Right kidney (tissue), 9 donors: ENCODE measurements around the gene TTC8.
"Not testable (repeated sequence)": the region's sequence is repeated elsewhere in the genome, so short reads cannot be mapped to it uniquely, and the experiment has no call there.

Experiments used
- DNase-seq: peaks from one replicate; pipeline ENCODE4 v3.0.0-alpha.2; 2016
- long read RNA-seq, 8 donors: transcript quantifications; one replicate each; lab custom pipeline, GENCODE V29; 2026

Gene TTC8
- long read RNA-seq, donor 1, full-length matches to known transcripts: 8 of 15 reads
- long read RNA-seq, donor 1, partial matches to known transcripts: 7 of 15 reads
- long read RNA-seq, donor 1, other reads (novel, unspliced or antisense): 0 of 15 reads
- long read RNA-seq, donor 2, full-length matches to known transcripts: 2 of 2 reads
- long read RNA-seq, donor 2, partial matches to known transcripts: 0 of 2 reads
- long read RNA-seq, donor 2, other reads (novel, unspliced or antisense): 0 of 2 reads
- long read RNA-seq, donor 3, full-length matches to known transcripts: 1 of 1 reads
- long read RNA-seq, donor 3, partial matches to known transcripts: 0 of 1 reads
- long read RNA-seq, donor 3, other reads (novel, unspliced or antisense): 0 of 1 reads
- long read RNA-seq, donor 4, full-length matches to known transcripts: 2 of 2 reads
- long read RNA-seq, donor 4, partial matches to known transcripts: 0 of 2 reads
- long read RNA-seq, donor 4, other reads (novel, unspliced or antisense): 0 of 2 reads
- long read RNA-seq, donor 5, full-length matches to known transcripts: 4 of 4 reads
- long read RNA-seq, donor 5, partial matches to known transcripts: 0 of 4 reads
- long read RNA-seq, donor 5, other reads (novel, unspliced or antisense): 0 of 4 reads
- long read RNA-seq, donor 6, full-length matches to known transcripts: 5 of 10 reads
- long read RNA-seq, donor 6, partial matches to known transcripts: 5 of 10 reads
- long read RNA-seq, donor 6, other reads (novel, unspliced or antisense): 0 of 10 reads
- long read RNA-seq, donor 7: 0 reads
- long read RNA-seq, donor 8, full-length matches to known transcripts: 3 of 3 reads
- long read RNA-seq, donor 8, partial matches to known transcripts: 0 of 3 reads
- long read RNA-seq, donor 8, other reads (novel, unspliced or antisense): 0 of 3 reads

GRCh38 chr14:88824314-88825077 is at the start of gene TTC8:
Gene TTC8, plus strand, starts transcription at chr14:88824651. Its CDS starts 57 bp downstream, at chr14:88824708.
- DNase-seq: peak; percentile 100

GRCh38 chr14:88775532-88775931 is 48.9 kb upstream of the TTC8 start:
- no peak for DNase-seq

DNA sequence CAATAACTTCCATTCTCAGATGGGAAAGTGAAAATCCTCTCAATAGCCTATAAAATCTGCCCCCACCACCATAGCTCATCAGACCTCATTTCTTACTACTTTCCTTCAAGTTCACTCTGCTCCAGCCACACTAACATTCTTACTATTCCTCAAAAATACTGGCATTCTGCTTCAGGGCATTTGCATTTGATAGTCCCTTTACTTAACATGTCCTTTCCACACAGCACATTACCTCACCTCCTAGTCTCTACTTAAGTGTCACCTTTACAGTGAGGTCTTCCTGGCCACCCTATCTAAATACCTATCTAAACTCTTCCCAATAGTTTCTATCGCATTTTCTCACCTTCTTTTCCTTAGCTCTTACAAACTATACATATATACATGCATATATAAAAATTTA is 38.5 kb upstream of the TTC8 start:
- DNase-seq: no peak

GRCh38 chr14:88786715-88787114 is 37.7 kb upstream of the TTC8 start:
- DNase-seq: no peak

DNA sequence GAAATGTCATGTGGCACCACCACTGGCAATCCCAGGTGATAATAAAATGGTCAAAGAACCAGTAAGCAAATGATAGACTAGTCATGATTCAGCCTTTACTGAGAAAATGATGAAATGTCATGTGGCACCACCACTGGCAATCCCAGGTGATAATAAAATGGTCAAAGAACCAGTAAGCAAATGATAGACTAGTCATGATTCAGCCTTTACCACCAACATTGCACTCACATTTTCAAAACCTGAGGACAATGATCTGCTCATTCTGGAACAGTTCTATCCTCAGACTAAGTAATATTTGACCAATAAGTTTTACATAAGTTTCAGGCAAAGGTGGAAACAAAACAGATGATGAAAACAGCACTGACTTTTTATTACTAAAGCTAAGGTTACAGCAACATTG is 34.9 kb upstream of the TTC8 start:
- not testable (repeated sequence) for DNase-seq

DNA sequence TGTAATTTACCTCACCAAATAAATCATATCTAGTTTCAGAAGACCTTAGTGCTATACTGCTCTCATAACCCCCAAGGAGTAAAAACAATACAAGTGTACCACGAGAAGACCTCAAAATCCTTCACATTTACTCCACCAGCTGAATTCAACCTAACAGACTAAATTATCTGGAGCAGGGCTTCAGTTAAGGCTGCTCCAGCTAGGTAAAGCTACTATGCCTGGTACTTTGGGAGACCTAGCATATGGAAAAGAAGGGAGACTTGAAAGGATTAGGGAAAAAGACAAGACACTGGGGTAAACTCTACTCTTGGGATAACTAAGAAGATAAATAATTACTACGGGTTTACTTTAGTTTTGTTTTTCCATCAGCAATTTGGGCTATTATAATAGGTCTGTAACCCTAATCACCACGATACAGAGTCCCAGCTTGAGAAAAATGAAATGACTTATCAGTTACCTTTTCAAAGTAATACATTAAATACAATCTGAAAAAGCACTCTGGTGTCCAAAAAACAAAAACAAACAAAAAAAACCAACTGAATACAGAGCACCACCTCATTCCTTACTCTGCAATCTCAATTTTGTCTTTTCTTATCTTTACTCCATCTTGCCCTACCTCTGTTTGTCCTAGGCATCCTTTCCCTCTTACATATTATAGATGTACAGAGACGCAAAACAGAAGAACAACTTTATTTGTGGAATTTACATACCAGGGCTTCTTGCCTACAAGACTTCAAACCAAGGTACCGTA is 33.8 kb upstream of the TTC8 start:
- no peak for DNase-seq

DNA sequence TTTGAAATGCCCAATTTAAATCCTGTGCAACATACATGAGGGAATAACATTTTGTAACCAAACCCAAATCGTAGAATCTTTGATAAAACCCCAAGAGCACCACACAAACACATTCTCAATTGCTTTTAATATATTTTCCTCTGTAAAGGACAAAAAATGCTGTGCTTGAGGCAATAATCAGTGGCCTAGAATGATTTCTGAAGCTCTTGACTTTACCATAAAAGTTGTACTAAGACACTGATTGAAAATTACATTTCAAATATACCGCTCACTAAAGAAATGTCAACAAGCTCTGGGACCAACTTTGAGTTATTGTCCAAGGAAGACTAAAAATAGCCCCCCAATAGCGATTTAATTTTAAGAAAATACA is 33.2 kb upstream of the TTC8 start:
- DNase-seq: no peak

GRCh38 chr14:88791629-88792472 is 32.6 kb upstream of the TTC8 start:
- no peak for DNase-seq

GRCh38 chr14:88792473-88793258 is 31.8 kb upstream of the TTC8 start, which contains the start of gene EML5:
Gene EML5, minus strand, starts transcription at chr14:88792953. Its CDS starts 450 bp downstream, at chr14:88792503.
- DNase-seq: peak; percentile 90

GRCh38 chr14:88793259-88793625 is 31.2 kb upstream of the TTC8 start:
- no peak for DNase-seq

DNA sequence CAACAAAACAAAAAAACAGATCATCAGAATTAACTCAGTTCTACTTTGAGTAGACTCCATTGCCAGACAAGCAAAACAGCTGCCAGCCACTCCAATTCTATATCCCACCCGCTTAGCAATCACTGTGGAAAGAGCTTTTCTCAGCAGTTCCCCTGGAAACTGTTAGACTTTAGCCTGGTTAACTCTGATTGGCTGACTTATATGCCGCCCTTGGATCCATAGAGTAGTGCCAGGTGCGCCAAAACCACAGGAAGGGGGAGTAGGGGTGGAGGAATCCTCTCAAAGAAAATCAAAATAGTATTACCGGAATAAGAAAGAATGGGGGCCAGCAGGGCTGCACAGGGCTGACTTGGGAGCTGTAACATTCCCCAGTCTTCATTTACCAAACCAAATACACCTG is 26.3 kb upstream of the TTC8 start:
- no peak for DNase-seq

- DNase-seq: no peak
Observed at GRCh38 chr14:88799522-88799921, 24.9 kb upstream of the TTC8 start.

- no peak for DNase-seq
Observed at GRCh38 chr14:88802596-88802995, 21.9 kb upstream of the TTC8 start.

GRCh38 chr14:88804035-88804434 is 20.4 kb upstream of the TTC8 start:
- DNase-seq: no peak

DNA sequence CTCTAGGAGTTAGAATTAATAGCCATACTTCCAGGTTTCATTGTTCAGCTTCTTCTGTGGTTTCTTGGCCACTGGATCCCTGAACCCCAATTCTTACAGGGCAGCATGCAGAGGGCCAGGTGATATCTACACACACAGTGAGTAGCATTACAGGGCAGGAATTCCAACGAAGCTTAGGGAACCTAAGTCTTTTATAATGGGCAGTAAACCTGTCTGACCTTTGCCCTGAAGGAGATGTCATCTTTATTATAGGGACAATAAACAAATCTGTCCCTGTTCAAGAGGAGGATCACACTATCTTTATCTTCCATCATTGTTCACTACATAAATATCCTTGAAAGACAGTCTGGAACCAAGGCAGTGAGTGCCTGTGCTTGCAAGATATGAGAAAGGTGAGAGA is 20.0 kb upstream of the TTC8 start:
- DNase-seq: no peak

DNA sequence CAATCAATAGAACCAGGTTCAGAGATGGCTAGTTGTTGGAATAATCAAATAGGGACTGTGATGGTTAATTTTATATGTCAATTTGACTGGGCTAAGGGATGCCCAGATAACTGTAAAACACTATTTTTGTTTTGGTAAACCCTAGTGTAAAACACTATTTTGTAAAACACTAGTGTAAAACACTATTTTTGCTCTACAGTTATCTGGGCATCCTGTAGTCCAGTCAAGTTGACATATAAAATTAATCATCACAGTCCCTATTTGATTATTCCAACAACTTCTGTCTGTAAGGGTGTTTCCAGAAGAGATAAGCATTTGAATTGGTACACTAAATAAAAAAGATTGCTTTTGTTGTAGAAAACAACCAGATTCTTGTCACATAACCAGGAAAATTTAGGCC is 16.1 kb upstream of the TTC8 start:
- no peak for DNase-seq

GRCh38 chr14:88815980-88816379 is 8.5 kb upstream of the TTC8 start:
- DNase-seq: no peak

GRCh38 chr14:88818018-88818417 is 6.4 kb upstream of the TTC8 start:
- no peak for DNase-seq

- not testable (repeated sequence) for DNase-seq
Observed at GRCh38 chr14:88819674-88820073, 4.8 kb upstream of the TTC8 start.

- no peak for DNase-seq
Observed at GRCh38 chr14:88821378-88821777, 3.1 kb upstream of the TTC8 start.
